SU-DHL-6 (cell line): ENCODE measurements around the gene OLFM1.

Experiments used
- H2AFZ ChIP-seq: fragments of 200-600 bp; sonication (generic); 2 replicates; pipeline ENCODE4 v1.6.1; 2014; ENCODE audit warnings: low read depth, mild to moderate bottlenecking, moderate library complexity, mixed read lengths, antibody characterized with exemption, low read length; ENCODE audit not compliant: severe bottlenecking
- H3F3A ChIP-seq: fragments of 200-600 bp; shearing (Covaris generic); 2 replicates; pipeline ENCODE4 v1.6.0; 2016; ENCODE audit warnings: antibody characterized with exemption, mild to moderate bottlenecking; ENCODE audit not compliant: insufficient read depth
- H3K27ac ChIP-seq: fragments of 200-600 bp; sonication (generic); 2 replicates; pipeline ENCODE4 v1.5.1; 2016; ENCODE audit warnings: low read depth, mild to moderate bottlenecking, low read length, moderate library complexity, mixed read lengths
- H3K27me3 ChIP-seq: fragments of 200-600 bp; sonication (generic), shearing (Covaris generic); 2 replicates; pipeline ENCODE4 v1.6.0; 2014; ENCODE audit warnings: mild to moderate bottlenecking, low read length
- H3K36me3 ChIP-seq: fragments of 200-600 bp; sonication (generic); 2 replicates; pipeline ENCODE4 v1.6.1; 2014; ENCODE audit warnings: mild to moderate bottlenecking, low read length, mixed read lengths
- H3K4me2 ChIP-seq: fragments of 300-600, 200-600 bp; shearing (Covaris generic), sonication (generic); 2 replicates; pipeline ENCODE4 v1.6.0; 2014; ENCODE audit warnings: low read length, low read depth, mild to moderate bottlenecking; ENCODE audit not compliant: poor library complexity, severe bottlenecking
- H3K4me3 ChIP-seq: fragments of 200-600 bp; sonication (generic); 2 replicates; pipeline ENCODE4 v1.5.1; 2014; ENCODE audit warnings: antibody characterized with exemption, low read length, mild to moderate bottlenecking, mixed read lengths; ENCODE audit not compliant: insufficient read depth, poor library complexity, severe bottlenecking
- H3K79me2 ChIP-seq: fragments of 200-600 bp; sonication (generic); 2 replicates; pipeline ENCODE4 v1.6.1; 2014; ENCODE audit warnings: mild to moderate bottlenecking, low read length, moderate library complexity; ENCODE audit not compliant: insufficient read depth
- H3K9ac ChIP-seq: fragments of 200-600 bp; sonication (generic); 2 replicates; pipeline ENCODE4 v1.7.0; 2014; ENCODE audit warnings: mild to moderate bottlenecking, low read length
- H3K9me2 ChIP-seq: fragments of 200-600 bp; sonication (generic); replicated peaks from 2 replicates; pipeline ENCODE4 v1.6.1; 2014; ENCODE audit warnings: low read length; ENCODE audit not compliant: insufficient read depth
- H3K9me3 ChIP-seq: fragments of 200-600 bp; sonication (generic); 2 replicates; pipeline ENCODE4 v1.6.1; 2014; ENCODE audit warnings: low read length, mixed read lengths; ENCODE audit not compliant: insufficient read depth
- H4K20me1 ChIP-seq: fragments of 200-600 bp; sonication (generic); 2 replicates; pipeline ENCODE4 v1.6.1; 2014; ENCODE audit warnings: low read depth, mild to moderate bottlenecking, antibody characterized with exemption, low read length, moderate library complexity, mixed read lengths
- EZH2phosphoT487 ChIP-seq: fragments of 200-600 bp; sonication (generic), shearing (Covaris generic); conservative IDR thresholded peaks from 2 replicates; pipeline ENCODE4 v1.6.1; 2018; ENCODE audit warnings: mild to moderate bottlenecking, antibody characterized with exemption, low read length, moderate library complexity, mixed read lengths
- TF ChIP-seq, protein P1 (sequence below): fragments of 200-600 bp; sonication (generic); IDR thresholded peaks from one replicate; pipeline ENCODE4 v1.5.1; 2017; ENCODE audit warnings: antibody characterized with exemption, mild to moderate bottlenecking, low read length, moderate library complexity; ENCODE audit not compliant: insufficient read depth, poor library complexity, severe bottlenecking

OLFM1 gene

GRCh38 chr9:135117281-135117680 lies 29.8 kb downstream of the OLFM1 start:
- Histone ChIP-seq H3K36me3 (no peaks in the 10 kb centered on the region), H3K9ac (no peak overlapping the region), H3K9me3 (no peaks in the 10 kb centered on the region), H3K27me3 (no peaks in the 10 kb centered on the region), H4K20me1 (no peaks in the 10 kb centered on the region), H3K9me2 (no peaks in the 10 kb centered on the region), H3F3A (no peaks in the 10 kb centered on the region), H3K79me2 (no peaks in the 10 kb centered on the region), H3K27ac (no peak overlapping the region), H3K4me2 (no peak overlapping the region), H3K4me3 (no peak overlapping the region), H2AFZ (no peak overlapping the region)
- TF ChIP-seq, protein P1, sequence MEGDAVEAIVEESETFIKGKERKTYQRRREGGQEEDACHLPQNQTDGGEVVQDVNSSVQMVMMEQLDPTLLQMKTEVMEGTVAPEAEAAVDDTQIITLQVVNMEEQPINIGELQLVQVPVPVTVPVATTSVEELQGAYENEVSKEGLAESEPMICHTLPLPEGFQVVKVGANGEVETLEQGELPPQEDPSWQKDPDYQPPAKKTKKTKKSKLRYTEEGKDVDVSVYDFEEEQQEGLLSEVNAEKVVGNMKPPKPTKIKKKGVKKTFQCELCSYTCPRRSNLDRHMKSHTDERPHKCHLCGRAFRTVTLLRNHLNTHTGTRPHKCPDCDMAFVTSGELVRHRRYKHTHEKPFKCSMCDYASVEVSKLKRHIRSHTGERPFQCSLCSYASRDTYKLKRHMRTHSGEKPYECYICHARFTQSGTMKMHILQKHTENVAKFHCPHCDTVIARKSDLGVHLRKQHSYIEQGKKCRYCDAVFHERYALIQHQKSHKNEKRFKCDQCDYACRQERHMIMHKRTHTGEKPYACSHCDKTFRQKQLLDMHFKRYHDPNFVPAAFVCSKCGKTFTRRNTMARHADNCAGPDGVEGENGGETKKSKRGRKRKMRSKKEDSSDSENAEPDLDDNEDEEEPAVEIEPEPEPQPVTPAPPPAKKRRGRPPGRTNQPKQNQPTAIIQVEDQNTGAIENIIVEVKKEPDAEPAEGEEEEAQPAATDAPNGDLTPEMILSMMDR = no peak
- no peak for TF ChIP-seq EZH2phosphoT487

- no peaks in the 10 kb centered on the region for H3K9me3 ChIP-seq
- H3K4me3 ChIP-seq = no peak overlapping the region
- H2AFZ ChIP-seq = no peak overlapping the region
- no peaks in the 10 kb centered on the region for H3K79me2 ChIP-seq
- no peaks in the 10 kb centered on the region for H3K9me2 ChIP-seq
- H3F3A ChIP-seq = no peaks in the 10 kb centered on the region
- no peaks in the 10 kb centered on the region for H3K36me3 ChIP-seq
- no peak overlapping the region for H3K4me2 ChIP-seq
- no peak overlapping the region for H3K27ac ChIP-seq
- H3K27me3 ChIP-seq = no peaks in the 10 kb centered on the region
- no peaks in the 10 kb centered on the region for H4K20me1 ChIP-seq
- H3K9ac ChIP-seq = no peak overlapping the region
- no peak for TF ChIP-seq EZH2phosphoT487
- TF ChIP-seq, protein P1 = no peak
Observed at GRCh38 chr9:135119496-135120064, 32.1 kb downstream of the OLFM1 start.

DNA sequence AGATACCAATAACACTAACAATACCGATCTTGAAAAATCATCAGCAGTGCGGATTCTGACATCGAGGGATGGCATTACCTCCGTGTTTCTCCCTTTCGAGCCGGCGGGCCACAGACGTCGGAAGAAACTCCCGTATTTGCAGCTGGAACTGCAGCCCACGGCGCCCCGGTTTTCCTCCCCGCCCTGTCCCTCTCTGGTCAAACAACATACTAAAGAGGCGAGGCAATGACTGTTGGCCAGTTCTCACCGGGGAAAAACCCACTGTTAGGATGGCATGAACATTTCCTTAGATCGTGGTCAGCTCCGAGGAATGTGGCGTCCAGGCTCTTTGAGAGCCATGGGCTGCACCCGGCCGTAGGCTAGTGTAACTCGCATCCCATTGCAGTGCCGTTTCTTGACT lies 32.8 kb downstream of the OLFM1 start:
- Histone ChIP-seq H3K9ac (no peak overlapping the region), H2AFZ (no peak overlapping the region), H3K79me2 (no peaks in the 10 kb centered on the region)

More for the DNA sequence above, 32.8 kb downstream of the OLFM1 start:
- Histone ChIP-seq H3K27ac (no peak overlapping the region), H4K20me1 (no peaks in the 10 kb centered on the region), H3K4me2 (no peak overlapping the region), H3K9me2 (no peaks in the 10 kb centered on the region), H3K9me3 (no peaks in the 10 kb centered on the region), H3K36me3 (no peaks in the 10 kb centered on the region), H3F3A (no peaks in the 10 kb centered on the region), H3K27me3 (0 out of 2 replicates have a peak, but pooled peaks cover 3% of the 10 kb centered on the region), H3K4me3 (no peak overlapping the region)
- TF ChIP-seq, protein P1 = no peak
- no peak for TF ChIP-seq EZH2phosphoT487
